WERI-Rb-1 (cell line): Measurements from ENCODE around the gene LIPA.
A peak's percentile ranks its signal among the peaks of the same experiment; 100 is the strongest.

ENCODE experiments used
- DNase-seq: peaks from one replicate; pipeline ENCODE4 v3.0.0-alpha.2; 2020
- H3K27ac ChIP-seq: fragments of 250-450 bp; sonication (Bioruptor Pico); 2 replicates; pipeline ENCODE4 v1.5.1; 2020; ENCODE audit warnings: mild to moderate bottlenecking, moderate library complexity
- H3K27me3 ChIP-seq: fragments of 250-450 bp; sonication (Bioruptor Pico); 2 replicates; pipeline ENCODE4 v1.5.1; 2021; ENCODE audit warnings: mild to moderate bottlenecking, low read depth, moderate library complexity; ENCODE audit not compliant: insufficient read depth, severe bottlenecking
- H3K36me3 ChIP-seq: fragments of 250-450 bp; sonication (Bioruptor Pico); 2 replicates; pipeline ENCODE4 v1.5.1; 2020; ENCODE audit warnings: mild to moderate bottlenecking, moderate library complexity
- H3K4me3 ChIP-seq: 2 replicates; pipeline ENCODE4 v1.5.1; 2011; ENCODE audit warnings: low read depth, mild to moderate bottlenecking, control low read depth, low read length
- H3K9me3 ChIP-seq: fragments of 250-450 bp; sonication (Bioruptor Pico); 2 replicates; pipeline ENCODE4 v1.5.1; 2021; ENCODE audit warnings: mild to moderate bottlenecking, moderate library complexity; ENCODE audit not compliant: severe bottlenecking
- TF ChIP-seq, protein P1 (sequence below): IDR thresholded peaks from 2 replicates; pipeline ENCODE4 v1.5.1; 2011; ENCODE audit warnings: low read depth, mild to moderate bottlenecking, control low read depth, inconsistent platforms, low read length

The LIPA gene

DNA sequence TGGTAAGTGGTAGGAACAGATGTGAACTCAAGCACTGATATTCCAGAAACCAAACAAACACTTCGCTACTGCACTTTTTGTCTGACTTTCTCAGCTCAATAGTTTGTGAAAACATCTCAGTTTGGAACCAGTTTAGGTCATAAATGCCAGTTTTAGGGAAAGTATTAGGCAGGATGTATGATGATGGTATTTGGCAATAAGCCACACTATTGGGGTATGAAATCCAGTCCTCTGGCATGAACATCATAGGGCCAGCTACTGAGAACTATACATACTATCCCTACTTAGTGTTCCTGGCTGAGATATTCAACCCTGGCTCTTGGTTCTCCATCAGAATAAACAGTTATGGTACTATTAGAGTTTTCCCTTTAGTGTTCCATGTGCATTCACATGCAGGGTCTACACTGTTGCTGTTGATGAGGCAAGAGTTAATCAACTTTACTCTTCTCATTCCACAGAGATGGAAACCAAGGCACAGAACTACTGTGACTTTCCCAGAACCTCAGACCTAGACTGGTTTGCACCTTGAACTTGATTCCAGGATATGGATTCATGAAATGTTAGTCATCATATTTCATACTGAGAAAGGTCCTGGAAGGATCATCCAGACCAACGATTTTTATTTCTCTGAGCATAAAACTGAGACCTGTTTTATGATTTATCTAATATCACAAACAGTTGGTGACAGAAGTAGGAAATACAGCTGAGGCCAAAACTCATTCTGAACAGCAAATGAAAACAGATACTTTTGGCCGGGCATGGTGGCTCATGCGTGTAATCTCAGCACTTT lies 30.2 kb upstream of the LIPA start:
- DNase-seq = no peak
- no peaks in the 10 kb centered on the region for H3K9me3 ChIP-seq
- H3K27ac ChIP-seq = no peak overlapping the region
- H3K27me3 ChIP-seq = no peaks in the 10 kb centered on the region
- no peak overlapping the region for H3K4me3 ChIP-seq
- TF ChIP-seq, protein P1, sequence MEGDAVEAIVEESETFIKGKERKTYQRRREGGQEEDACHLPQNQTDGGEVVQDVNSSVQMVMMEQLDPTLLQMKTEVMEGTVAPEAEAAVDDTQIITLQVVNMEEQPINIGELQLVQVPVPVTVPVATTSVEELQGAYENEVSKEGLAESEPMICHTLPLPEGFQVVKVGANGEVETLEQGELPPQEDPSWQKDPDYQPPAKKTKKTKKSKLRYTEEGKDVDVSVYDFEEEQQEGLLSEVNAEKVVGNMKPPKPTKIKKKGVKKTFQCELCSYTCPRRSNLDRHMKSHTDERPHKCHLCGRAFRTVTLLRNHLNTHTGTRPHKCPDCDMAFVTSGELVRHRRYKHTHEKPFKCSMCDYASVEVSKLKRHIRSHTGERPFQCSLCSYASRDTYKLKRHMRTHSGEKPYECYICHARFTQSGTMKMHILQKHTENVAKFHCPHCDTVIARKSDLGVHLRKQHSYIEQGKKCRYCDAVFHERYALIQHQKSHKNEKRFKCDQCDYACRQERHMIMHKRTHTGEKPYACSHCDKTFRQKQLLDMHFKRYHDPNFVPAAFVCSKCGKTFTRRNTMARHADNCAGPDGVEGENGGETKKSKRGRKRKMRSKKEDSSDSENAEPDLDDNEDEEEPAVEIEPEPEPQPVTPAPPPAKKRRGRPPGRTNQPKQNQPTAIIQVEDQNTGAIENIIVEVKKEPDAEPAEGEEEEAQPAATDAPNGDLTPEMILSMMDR = no peak
- no peaks in the 10 kb centered on the region for H3K36me3 ChIP-seq

DNA sequence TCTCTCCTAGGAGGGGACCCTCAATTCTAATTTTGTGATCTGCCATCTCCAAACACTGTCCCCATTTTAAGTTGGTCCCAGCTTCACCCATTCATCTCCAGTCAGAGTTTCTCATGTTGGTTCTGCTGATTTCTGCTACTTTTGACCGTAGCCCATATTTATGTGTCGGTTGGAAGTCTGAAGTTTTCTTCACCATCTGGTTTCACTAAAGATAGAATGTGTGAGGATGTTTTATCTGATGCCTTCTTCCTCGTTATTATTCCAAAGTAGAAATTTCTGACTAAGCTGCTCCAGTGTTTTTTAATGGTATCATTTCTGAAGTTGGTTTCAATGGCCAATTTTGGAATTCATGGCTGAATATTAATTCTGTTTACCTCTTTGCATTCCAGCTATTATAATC lies 28.9 kb upstream of the LIPA start:
- no peak for DNase-seq
- TF ChIP-seq, protein P1 = no peak
- Histone ChIP-seq H3K27ac (no peak overlapping the region), H3K36me3 (no peaks in the 10 kb centered on the region), H3K27me3 (no peaks in the 10 kb centered on the region), H3K9me3 (no peaks in the 10 kb centered on the region), H3K4me3 (no peak overlapping the region)

DNA sequence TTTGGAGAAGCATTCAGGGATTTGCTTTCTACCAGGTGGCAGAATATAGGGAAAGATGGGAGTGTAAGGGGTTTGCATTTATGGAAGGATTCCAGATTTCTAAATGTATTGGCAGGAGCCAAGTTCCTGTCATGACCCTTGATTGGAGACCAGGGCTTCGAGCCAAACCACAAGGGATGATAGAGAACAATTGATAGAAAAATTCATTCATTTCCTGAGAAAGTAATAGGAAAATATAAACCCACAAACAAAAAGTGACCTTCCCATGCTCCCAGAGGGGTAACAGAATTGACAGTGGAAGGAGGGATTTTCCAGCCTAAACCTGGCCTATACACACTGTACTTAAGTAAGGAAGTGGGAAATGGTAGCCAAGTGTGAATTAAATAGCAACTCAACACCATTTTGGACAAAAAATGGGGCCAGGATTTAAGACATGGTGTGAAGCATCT lies 27.9 kb upstream of the LIPA start:
- H3K27me3 ChIP-seq = no peaks in the 10 kb centered on the region
- H3K27ac ChIP-seq = no peak overlapping the region
- TF ChIP-seq, protein P1 = no peak
- H3K9me3 ChIP-seq = no peaks in the 10 kb centered on the region
- no peak for DNase-seq
- H3K36me3 ChIP-seq = no peaks in the 10 kb centered on the region
- H3K4me3 ChIP-seq = no peak overlapping the region

DNA sequence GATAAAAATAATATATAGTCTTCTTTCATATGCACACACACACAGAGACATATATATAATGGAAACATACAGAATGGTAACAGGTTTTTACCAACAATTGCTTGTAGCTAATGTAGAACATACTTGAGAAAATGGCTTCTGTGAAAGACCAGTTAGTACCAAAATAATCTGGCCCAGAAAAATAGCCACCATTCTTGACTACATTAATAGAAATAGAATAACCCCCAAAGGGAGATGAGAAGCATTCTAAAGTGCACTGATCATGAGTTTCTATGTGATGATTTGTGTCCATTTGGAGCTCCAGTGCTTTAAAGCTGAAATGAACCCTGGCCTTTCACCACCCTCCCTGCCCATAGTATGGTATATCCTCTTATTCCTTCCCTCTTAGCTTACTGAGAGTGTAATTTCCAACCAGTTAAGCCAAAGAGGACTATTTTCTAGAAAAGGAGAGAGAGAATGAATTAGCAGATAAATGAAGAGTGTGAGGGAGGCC lies 27.4 kb upstream of the LIPA start:
- DNase-seq = no peak
- Histone ChIP-seq H3K36me3 (no peaks in the 10 kb centered on the region), H3K27ac (no peak overlapping the region), H3K9me3 (no peaks in the 10 kb centered on the region), H3K27me3 (no peaks in the 10 kb centered on the region), H3K4me3 (no peak overlapping the region)
- TF ChIP-seq, protein P1 = no peak

DNA sequence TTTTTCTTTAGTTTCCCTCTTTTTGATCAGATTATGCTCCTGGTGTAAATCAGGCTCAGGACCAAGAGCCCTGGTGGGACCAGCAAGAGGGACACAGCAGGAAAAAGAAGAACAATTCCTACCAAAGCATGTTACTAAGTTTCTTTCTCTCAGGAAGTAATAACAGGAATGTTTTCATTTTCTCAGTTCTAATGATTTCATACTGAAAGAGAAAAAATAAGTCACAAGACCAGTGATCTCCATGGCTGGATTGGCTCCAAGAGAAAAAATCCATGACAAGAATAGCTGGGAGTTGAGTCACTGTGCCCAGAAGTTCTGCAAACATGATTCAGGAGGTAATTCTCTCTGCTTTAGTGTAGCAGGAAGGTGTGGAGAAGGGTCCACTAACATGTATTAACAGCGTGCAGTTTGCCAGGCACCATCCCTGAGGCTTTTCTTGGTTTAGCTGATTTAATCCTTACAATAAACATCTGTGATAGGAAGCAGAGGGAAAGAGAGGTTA lies 26.5 kb upstream of the LIPA start:
- peak; percentile 70 for DNase-seq
- peak overlapping the region; percentile 63 for H3K27ac ChIP-seq
- no peaks in the 10 kb centered on the region for H3K9me3 ChIP-seq
- no peaks in the 10 kb centered on the region for H3K27me3 ChIP-seq
- no peaks in the 10 kb centered on the region for H3K36me3 ChIP-seq
- TF ChIP-seq, protein P1 = no peak
- H3K4me3 ChIP-seq = no peak overlapping the region
